ENCODE data around the gene CCKAR.
A peak's percentile ranks its signal among the peaks of the same experiment; 100 is the strongest.
"Not testable (repeated sequence)": the region's sequence is repeated elsewhere in the genome, so short reads cannot be mapped to it uniquely, and the experiment has no call there.

Gene CCKAR

GRCh38 chr4:26490111-26490959 lies at the start of gene CCKAR:
Gene CCKAR, minus strand, starts transcription at chr4:26490484. Its CDS starts 217 bp downstream, at chr4:26490267.
- intact Hi-C loops (cut with DNase I): no loop called here
- no peak for DNase-seq

DNA sequence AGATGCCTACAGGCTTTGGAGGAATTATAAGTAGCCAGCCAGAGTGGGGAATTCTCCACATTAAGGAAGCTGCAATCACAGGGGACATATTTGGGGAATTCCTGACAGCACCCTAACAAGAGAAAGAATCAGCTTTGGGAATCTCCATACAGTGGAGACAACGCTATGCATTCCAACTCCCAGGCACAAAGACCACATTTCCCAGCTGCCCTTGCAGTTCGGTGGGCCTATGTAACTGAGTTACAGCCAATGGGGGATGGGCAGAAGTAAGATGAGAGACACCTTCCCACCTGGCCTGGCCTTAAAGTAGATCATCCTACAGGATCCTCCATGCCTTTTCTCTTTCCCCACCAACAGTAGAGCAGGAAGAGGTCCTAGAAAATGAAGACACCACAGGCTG lies 43.4 kb upstream of the CCKAR start:
- intact Hi-C loops (cut with DNase I): no loop called here
- DNase-seq: no peak

GRCh38 chr4:26531491-26532116 lies 41.3 kb upstream of the CCKAR start:
- intact Hi-C loops (cut with DNase I): no loop called here

GRCh38 chr4:26530099-26530498 lies 39.8 kb upstream of the CCKAR start:
- DNase-seq: no peak
- intact Hi-C loops (cut with DNase I): no loop called here

More at GRCh38 chr4:26531491-26532116, 41.3 kb upstream of the CCKAR start:
- no peak for DNase-seq

GRCh38 chr4:26529479-26529878 lies 39.2 kb upstream of the CCKAR start:
- DNase-seq: peak in 16 of 42 donors; percentile 3 to 49 (median 17)

GRCh38 chr4:26525771-26526150 lies 35.5 kb upstream of the CCKAR start:
- intact Hi-C loops (cut with DNase I): no loop called here
- DNase-seq: no peak

More at GRCh38 chr4:26529479-26529878, 39.2 kb upstream of the CCKAR start:
- intact Hi-C loops (cut with DNase I): no loop called here

DNA sequence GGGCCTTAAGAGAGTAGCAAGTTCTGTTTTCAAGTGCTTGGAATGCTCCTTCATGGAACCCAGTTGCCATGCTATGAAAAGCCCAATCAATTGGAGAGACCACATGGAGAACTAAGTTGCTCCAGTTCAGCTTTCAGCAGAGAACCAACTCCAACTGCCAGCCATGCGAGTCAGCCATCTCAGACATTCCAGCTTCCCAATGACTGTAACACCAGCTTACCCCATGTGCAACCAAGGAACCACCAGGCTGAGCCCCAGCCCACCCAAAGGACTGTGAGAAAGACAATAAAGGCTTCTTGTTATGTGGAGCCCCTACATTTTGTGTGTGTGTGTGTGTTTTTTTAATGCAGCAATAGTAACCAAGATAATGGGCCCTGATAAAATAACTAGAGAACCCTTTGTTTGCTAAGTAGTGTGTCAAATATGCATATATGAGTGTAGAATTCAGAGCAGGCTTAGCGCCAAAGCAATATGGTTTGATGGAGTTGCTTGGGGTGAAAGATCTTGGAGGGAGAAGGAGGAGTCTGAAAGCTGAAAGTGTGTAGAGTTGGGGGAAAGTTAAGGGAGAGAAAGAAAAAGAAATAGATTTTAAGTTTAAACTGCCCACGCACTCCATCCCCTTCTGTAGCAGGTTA lies 35.0 kb upstream of the CCKAR start:
- no peak for DNase-seq
- intact Hi-C loops (cut with DNase I): no loop called here

- intact Hi-C loops (cut with DNase I): no loop called here
- DNase-seq: no peak
These were observed 33.7 kb upstream of the CCKAR start for GRCh38 chr4:26524011-26524410.

DNA sequence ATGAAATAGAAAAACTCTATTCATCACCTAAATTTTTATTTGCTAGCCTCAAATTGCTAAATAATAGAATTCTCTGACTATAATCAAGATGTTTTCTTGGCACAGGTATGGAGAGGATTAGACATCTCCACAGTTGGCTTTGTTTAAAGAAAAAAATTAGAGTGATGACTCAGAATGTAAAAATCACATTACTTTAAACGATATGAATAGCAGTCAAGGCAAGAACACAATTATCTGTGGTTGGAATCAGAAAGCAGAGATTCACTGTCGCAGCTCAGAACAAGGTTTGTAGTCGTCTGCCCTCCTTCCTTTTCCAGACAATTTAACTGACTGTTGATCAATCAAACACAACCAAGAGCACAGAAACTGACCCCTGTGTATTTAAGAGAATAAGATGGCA lies 32.2 kb upstream of the CCKAR start:
- peak in 2 of 42 donors; percentile 12 to 18 for DNase-seq
- intact Hi-C loops (cut with DNase I): no loop called here

DNA sequence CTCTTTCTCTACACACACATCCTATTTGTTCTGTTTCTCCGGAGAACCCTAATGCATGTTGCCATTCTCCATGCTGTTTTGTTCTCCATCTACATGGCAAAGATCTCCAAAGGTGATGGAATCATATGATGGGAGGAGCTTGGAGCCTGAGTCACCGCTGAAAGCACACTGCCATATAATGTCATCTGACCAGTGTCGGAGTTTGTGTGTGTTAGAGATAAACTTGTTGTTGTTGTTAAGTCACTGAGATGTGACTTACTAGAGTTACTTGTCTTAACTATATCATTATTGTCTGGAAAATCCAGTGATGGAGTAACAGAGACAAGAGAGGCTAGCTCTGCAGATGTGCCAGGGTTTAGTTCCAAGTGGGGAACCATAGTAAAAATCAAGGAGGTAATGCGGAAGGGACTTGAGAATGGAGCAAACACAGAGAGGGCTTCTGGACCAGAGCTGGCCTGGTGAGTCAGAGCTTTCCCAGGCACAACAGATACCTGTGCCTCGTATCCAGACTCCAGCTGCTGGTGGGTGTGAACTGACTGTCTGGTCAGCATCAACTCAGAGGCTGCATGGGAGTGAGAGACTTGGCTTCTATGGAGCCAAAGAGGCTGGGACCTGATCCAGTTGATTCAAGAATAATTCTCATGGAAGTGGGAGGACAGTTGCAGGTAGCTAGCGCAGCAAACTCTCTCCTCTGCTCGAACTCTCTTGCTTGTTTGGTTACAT lies 30.6 kb upstream of the CCKAR start:
- DNase-seq: no peak
- intact Hi-C loops (cut with DNase I): no loop called here

GRCh38 chr4:26515936-26516335 lies 25.7 kb upstream of the CCKAR start:
- no peak for DNase-seq
- intact Hi-C loops (cut with DNase I): no loop called here

- intact Hi-C loops (cut with DNase I): no loop called here
- DNase-seq: no peak
These were observed 20.2 kb upstream of the CCKAR start for GRCh38 chr4:26510334-26510964.

- DNase-seq: no peak
- intact Hi-C loops (cut with DNase I): no loop called here
These were observed 19.5 kb upstream of the CCKAR start for GRCh38 chr4:26509681-26510333.

GRCh38 chr4:26507286-26507685 lies 17.0 kb upstream of the CCKAR start:
- DNase-seq: no peak

GRCh38 chr4:26503844-26504243 lies 13.6 kb upstream of the CCKAR start:
- intact Hi-C loops (cut with DNase I): no loop called here
- DNase-seq: no peak

More at GRCh38 chr4:26507286-26507685, 17.0 kb upstream of the CCKAR start:
- intact Hi-C loops (cut with DNase I): no loop called here

DNA sequence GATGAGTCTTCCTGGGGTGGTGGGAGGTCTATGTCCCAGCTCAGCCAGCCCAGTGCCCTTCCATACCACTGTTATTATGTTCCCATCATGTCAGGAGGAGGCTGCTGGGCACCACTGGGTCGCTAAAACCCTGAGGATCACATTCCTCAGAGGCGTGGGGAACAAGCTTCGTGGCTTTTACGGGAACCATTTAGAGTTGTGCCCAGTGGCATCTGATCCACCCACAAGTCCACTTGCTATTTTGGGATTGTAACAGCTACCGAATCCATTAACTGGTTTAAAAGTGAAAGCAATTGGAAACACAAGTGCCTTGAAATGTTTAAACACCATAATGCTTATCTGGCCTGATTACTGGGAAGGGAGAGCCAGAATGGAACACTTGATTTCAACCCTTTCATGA lies 13.1 kb upstream of the CCKAR start:
- no peak for DNase-seq

GRCh38 chr4:26500565-26500999 lies 10.3 kb upstream of the CCKAR start:
- DNase-seq; intact Hi-C loops (cut with DNase I): not testable (repeated sequence)

More for the DNA sequence above, 13.1 kb upstream of the CCKAR start:
- intact Hi-C loops (cut with DNase I): no loop called here

- intact Hi-C loops (cut with DNase I): no loop called here
- no peak for DNase-seq
These were observed 6.0 kb upstream of the CCKAR start for GRCh38 chr4:26496207-26496783.
